ENCODE results near the gene TP53I3. TPM values are rescaled to one million over a fixed set of nuclear protein-coding genes. Genes with fewer than 3 reads are reported as not detected.
"Not testable (repeated sequence)": the region's sequence is repeated elsewhere in the genome, so short reads cannot be mapped to it uniquely, and the experiment has no call there.

The TP53I3 gene
- total RNA-seq, 1 donor from 2014 or later: 66.8 TPM

DNA sequence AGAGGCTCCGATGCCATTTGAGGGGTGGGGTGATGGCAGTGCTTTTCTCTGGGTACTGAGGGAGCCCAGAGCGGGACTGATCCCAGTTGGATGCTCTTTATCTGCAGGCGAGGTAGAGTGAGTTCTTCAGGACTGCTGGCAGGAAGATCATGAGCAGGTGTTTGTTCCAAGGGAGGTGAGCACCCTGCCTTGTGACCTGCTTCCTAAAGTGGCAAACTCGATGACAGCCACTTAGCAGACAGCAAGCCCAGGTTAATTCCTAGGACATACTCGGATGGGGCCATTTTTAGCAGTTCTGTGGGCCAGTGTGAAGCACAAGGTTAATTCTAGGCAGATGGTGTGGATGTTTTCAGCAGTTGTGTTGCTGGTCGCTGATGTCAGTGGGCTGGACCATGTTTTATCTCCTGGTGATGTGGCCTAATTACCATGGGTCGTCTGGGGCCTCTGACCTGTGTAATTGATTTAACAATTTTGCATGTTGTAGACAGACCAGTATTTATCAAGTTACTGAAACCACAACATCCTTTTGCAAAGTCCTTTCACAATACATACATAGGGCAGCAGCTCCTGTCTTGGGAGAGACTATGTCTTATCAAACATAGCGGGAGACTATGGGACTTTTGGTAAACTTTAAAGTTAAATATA is 30.1 kb downstream of the TP53I3 start:
- no peak for DNase-seq (ENCODE audit: low read depth)

DNA sequence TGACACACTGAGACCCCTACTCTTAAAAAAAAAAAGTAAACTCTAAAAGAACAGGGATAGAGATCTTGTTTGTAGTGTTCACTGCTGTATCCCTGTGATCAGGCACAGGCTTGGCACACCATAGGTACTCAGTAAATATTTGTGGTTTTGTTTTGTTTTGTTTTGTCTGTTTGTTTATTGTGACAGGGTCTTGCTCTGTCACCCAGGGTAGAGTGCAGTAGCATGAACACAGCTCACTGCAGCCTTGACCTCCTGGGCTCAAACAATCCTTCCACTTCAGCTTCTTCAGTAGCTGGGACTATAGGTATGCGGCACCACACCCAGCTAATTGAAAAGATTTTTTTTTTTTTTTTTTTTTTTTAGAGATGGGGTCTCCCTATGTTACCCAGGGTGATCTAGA is 31.7 kb downstream of the TP53I3 start:
- no peak for DNase-seq (ENCODE audit: low read depth)

DNA sequence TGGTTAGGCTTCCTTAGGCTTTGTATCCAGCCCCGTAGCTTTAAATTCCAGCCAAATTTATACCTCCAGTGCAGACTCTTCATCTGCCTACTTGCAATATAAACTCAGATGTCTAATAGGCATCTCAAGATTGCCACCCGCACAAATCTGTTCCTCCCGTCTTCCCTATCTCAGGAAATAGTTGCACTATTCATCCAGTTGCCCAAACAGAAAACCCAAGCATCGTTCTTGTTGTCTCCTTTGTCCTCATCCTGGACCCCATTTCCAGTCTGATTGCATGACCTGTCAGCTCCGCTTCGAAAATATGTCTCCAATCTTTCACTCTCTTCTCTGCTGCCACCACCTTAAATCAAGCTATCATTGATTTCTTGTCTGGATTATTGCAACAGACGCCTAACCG is 32.8 kb downstream of the TP53I3 start:
- DNase-seq (ENCODE audit: low read depth): no peak

DNA sequence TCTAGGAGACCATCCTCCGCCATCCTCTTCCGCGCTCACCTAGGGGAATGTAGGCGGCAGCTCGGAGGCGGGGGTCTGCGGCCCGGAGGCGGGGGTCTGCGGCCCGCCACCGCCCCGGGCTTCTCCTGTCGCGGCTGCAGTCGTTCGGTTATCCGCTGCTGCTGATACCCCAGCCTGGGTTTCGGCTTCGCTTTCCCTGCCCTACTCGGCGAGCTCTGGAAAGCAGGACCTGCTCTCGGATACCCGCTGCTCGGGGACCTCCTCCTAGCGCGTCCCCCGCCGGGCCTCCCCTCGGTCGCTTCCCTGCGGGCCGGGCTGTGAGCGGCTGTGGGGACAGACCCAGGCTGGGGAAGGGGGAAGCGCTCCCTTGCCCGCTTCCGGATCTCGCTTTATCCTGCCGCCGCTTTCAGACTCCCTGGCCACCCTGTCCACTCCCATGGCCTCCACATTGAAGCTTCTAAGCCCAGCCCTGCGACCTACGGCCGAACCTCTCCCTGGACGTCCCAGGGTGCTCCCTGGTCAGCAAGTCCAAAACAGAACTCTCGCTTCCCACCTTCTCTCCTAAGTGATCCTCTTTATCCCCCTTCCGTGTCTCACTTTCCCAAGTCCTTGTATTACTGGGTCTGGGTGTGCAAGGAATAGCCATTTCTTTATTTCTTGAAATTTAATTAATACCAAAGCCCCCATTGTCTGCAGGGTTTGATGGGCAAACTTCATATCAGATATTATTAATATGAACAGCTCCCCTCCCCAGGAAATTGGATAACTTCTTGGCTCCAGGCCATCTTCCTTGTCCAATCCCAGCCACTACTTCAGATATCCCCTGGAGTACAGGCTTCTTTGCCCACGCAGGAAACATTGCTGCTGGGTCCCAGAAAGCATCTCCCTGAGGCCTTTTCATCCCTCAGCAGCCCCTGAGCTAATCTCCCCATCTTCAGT is 34.3 kb downstream of the TP53I3 start:
- DNase-seq (ENCODE audit: low read depth): peak; percentile 15

DNA sequence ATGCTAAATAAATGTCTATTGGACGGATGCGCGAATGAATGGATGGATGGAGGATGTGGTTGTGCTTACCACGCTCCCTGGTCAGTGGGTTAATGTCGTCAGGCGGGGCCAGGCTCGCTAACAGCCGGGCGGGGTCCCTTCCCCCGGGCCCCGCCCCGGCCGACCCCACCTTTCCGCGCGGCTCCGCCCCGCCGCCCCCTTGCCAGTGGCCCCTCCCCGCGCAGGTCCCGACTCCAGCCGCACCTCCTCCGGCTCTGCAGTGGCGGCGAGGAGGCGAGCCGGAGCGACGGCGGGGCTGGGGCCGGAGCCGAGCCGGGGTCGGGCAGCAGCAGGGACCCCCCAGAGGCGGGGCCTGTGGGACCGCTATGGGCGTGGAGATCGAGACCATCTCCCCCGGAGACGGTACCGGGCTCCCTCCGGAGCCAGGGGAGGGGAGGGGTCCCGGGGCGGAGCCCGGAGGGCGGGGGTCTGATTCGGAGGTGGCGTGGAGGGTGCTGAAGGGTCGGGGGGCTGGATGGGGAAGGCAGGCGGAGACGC is 35.1 kb downstream of the TP53I3 start, which contains the start of gene FKBP1B:
FKBP1B (plus strand) TSS at position 257 of the 537 bp plus-strand sequence; CDS start at position 366, 109 bp downstream.
- peak; percentile 27 for DNase-seq (ENCODE audit: low read depth)

DNA sequence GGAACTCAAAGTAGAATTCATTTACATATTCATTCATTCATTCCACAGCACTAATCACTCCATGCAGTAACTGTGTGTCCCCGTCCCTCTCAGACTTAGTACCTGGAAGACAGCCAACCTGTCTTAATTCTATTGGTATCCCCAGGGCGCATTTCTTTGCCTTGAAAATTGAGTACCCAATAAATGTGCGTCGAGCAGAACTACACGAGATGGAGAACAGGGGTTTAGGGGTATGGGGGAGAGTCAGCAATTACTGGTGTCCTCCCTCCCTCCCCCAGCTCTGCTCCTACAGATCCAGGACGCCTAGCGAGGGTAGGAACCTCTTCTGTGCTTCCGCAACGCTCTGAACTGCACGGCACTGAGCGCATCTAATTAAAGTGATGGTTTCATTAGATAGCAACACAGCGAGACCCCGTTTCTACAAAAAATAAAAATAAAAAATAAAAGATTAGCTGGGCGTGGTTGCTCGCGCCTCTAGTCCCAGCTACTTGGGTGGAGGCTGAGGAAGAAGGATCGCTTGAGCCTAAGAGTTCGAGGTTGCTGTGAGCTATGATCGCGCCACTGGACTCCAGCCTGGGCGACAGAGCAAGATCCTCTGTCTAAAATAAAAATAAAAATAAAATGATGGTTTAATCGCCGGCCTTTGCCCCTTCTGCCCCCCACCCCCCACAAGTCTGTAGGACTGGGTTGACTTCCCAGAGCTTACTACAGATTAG is 35.7 kb downstream of the TP53I3 start:
- no peak for DNase-seq (ENCODE audit: low read depth)

DNA sequence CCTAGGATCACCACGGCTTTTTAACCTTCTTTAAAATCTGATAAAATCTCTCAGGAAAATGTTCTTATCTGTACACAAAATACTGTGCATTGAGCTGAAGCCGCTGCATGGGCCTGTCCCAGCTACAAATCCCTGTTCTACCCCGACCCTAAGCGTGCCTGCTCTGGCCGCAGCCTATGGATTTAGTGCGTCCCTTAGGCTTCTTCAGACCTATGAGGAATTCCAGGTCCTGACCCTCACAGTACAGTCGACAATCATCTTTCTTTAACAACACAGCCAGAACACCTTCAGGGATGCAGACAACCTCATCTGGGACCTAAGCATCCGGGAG is 37.0 kb downstream of the TP53I3 start:
- DNase-seq (ENCODE audit: low read depth): no peak

DNA sequence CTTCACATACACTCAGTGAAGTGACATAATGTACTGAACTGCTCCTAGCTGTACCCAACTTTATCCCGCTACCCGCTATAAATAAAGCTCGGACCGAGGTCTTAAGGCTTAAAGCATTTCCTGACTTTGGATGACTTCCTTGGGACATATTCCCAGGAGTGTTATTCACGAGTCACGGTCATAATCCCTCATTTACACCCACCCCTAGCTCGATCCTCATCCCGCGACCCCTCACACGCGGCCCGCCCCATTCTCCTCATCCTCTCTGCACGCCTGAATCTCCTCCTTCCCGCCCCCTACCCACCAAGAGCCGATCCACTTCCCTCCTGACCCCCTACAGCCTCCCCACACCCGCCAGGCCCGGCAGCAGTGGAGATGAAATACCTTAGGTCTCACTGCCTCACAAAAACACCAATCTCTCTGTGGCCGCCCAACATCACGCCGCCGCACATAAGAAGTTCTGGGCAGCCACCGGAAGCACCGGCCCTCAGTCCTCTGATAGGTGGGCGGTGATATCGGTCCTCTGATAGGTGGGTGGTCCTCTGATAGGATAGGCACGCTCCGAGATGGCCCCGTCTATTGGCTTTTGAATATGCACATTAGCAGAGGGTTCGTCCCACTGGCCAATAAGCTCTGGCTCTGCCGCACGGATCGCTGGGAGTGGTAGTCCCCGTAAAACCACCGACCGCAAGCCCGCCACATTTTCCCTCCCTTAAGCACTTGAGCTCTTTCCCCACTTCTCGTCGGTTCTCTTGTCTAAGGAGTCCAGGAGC is 37.5 kb downstream of the TP53I3 start, which contains the start of gene WDCP:
WDCP (minus strand) TSS at position 462 of the 773 bp plus-strand sequence. CDS start 7,897 bp downstream, outside the sequence.
- peak; percentile 99 for DNase-seq (ENCODE audit: low read depth)

DNA sequence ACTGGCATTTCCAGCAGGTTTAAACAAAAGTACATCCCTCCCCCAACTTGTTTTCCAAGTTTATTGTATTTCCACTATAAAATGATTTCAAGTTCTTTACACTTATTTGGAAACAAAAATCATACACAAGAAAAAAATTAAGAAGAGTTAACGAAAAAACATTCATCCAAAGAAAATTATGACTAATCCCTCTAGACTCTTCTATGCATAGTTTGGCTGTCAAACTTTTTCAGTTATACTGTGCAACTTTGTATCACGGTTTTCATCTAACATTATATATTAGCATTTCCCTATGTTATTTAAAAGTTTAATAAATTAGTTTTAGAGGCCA is 38.1 kb downstream of the TP53I3 start:
- DNase-seq (ENCODE audit: low read depth): no peak

DNA sequence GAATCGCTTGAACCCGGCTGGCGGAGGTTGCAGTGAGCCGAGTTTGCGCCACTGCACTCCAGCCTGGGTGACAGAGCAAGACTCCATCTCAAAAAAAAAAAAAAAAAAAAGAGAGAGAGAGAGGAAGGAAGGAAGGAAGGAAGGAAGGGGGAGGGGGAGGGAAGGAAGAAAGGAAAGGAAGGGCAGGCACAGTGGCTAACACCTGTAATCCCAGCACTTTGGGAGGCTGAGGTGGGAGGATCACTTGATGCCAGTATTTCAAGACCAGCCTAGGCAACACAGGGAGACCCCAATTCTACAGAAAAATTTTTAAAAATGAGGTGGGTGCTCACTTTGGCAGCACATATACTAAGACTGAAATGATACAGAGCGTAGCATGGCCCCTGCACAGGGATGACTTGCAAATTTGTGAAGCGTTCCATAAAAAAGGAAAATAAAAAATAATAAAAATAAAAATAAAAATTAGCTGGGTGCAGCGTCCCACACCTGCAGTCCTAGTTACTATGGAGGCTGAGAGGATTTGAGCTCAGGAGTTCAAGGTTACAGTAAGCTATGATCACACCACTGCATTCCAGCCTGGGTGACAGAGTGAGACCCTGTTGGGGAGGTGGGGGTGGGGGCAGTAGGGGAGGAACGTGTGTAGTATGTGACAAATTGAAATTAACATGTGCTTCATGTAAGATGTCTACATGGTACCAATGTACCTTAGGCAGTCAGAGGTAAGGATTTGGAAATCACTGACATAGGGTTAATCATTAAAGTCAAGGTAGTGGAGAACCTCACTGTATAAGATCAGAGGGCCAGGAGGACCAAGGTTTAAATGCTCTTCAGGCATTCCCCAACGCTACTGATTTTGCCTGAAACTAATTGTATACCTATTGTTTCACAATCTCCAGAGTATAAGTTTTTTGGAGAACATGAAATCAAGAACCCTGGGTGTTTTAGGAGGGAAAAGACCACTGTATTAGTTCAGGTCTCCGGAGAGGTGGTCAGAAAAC is 38.8 kb downstream of the TP53I3 start:
- DNase-seq (ENCODE audit: low read depth): no peak

DNA sequence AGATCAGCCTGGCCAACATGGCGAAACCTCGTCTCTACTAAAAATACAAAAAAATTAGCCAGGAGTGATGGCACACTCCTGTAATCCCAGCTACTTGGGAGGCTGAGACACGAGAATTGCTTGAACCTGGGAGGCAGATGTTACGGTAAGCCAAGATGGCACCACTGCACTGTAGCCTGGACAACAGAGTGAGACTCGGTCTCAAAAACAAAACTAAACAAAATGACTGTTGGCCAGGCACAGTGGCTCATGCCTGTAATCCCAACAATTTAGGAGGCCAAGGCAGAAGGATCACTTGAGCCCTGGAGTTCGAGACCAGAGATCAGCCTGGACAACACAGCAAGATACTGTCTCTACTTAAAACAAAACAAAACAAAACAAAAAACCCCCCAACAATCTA is 41.5 kb downstream of the TP53I3 start:
- not testable (repeated sequence) for DNase-seq (ENCODE audit: low read depth)

DNA sequence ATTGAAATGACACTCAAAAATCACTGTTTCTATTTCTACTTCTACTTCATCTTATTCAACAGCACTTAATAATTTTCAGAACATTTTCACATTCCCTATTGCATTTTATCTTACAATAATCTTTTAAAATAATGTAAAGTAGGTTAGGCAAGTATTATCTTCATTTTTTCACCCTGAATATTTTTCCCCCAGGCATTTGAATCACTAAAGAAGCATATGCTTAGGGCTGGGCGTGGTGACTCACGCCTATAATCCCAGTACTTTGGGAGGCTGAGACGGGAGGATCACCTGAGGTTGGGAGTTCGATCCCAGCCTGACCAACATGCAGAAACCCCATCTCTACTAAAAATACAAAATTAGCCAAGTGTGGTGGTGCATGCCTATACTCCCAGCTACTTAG is 44.1 kb downstream of the TP53I3 start:
- DNase-seq (ENCODE audit: low read depth): no peak

DNA sequence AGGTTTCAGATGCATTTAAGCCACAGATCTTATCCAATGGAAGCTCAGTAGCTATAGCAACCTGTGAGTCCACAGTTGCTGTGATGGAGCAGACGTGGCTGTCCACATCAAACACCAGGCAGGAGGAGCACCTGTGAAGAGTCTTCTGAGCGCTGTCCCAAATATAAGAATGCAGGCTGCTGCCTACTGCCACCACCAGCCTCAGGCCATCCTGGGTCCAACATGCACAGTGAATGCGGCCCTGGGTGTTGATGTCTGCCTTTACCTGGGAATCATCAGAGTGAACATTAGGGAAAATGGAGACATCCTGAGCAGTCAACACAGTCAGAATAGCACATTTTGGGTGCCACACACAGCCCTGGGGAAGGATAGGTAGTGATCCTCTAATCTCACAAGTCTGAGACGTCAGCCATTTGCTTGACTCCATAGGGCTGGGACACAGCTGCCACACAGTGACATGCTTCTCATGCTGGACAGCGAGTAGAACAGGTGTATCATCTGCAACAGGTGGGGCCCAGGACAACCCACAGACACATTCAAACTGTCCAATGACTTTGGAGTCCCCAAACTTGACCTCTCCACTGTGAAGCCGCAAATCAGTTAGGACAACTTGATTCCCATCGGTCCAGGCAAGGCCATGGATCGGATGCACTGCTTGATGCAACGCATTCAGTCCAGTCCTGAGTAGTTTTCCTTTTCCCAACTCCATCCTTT is 45.7 kb downstream of the TP53I3 start:
- no peak for DNase-seq (ENCODE audit: low read depth)

Other genes starting within 250 kb of the TP53I3 start
- gene ATAD2B, start 157.7 kb downstream of the TP53I3 start, total RNA-seq: 22.9 and 36.1 TPM in 2 replicates
- gene UBXN2A, start 144.4 kb downstream of the TP53I3 start, total RNA-seq: 13.0 and 15.6 TPM in 2 replicates
- gene MFSD2B, start 74.7 kb downstream of the TP53I3 start, total RNA-seq: 0.16 TPM in 1 of 2 replicates, not detected in the other
- gene WDCP, start 37.4 kb downstream of the TP53I3 start, total RNA-seq: 11.3 and 11.9 TPM in 2 replicates
- 2.0 and 2.4 TPM in 2 replicates for gene FKBP1B, start 35.1 kb downstream of the TP53I3 start, total RNA-seq
- gene SF3B6, start 8.5 kb downstream of the TP53I3 start, total RNA-seq: 89.0 and 92.9 TPM in 2 replicates
- gene PFN4, start 38.5 kb upstream of the TP53I3 start, total RNA-seq: 1.1 and 2.1 TPM in 2 replicates
- 5.9 and 6.2 TPM in 2 replicates for gene FAM228B, start 38.6 kb upstream of the TP53I3 start, total RNA-seq
- gene FAM228A, start 90.2 kb upstream of the TP53I3 start, total RNA-seq: not detected in 2 replicates